Neural cell (in vitro differentiated cells): ENCODE data around the gene MEAK7. TPM values are rescaled to one million over a fixed set of nuclear protein-coding genes. Genes with fewer than 3 reads are reported as not detected.

ENCODE experiments used
- H2AFZ ChIP-seq: fragments of 200-600, 300-800 bp; sonication (generic), shearing (Covaris generic); 2 replicates; pipeline ENCODE4 v1.6.0; 2014; ENCODE audit warnings: low read depth, mild to moderate bottlenecking, antibody characterized with exemption, low read length, moderate library complexity
- H3F3A ChIP-seq: fragments of 200-600 bp; shearing (Covaris generic); 2 replicates; pipeline ENCODE4 v1.6.1; 2016; ENCODE audit warnings: mild to moderate bottlenecking, moderate library complexity, mixed read lengths, antibody characterized with exemption, low read length; ENCODE audit not compliant: insufficient read depth, poor library complexity, severe bottlenecking
- H3K27ac ChIP-seq: fragments of 200-600, 300-800 bp; sonication (generic), shearing (Covaris generic); 2 replicates; pipeline ENCODE4 v1.5.1; 2014; ENCODE audit warnings: mild to moderate bottlenecking, low read length, moderate library complexity
- H3K27me3 ChIP-seq: fragments of 300-800, 200-600 bp; sonication (generic), shearing (Covaris generic); 2 replicates; pipeline ENCODE4 v1.6.0; 2014; ENCODE audit warnings: mild to moderate bottlenecking, low read depth, low read length, moderate library complexity; ENCODE audit not compliant: insufficient read depth
- H3K36me3 ChIP-seq: fragments of 300-800, 200-600 bp; sonication (generic), shearing (Covaris generic); 2 replicates; pipeline ENCODE4 v1.5.1; 2014; ENCODE audit warnings: mild to moderate bottlenecking, antibody characterized with exemption, low read length, moderate library complexity; ENCODE audit not compliant: insufficient read depth
- H3K4me2 ChIP-seq: fragments of 300-800, 200-600 bp; sonication (generic), shearing (Covaris generic); 2 replicates; pipeline ENCODE4 v1.6.0; 2014; ENCODE audit warnings: mild to moderate bottlenecking, low read length
- H3K4me3 ChIP-seq: fragments of 300-800, 200-600 bp; sonication (generic), shearing (Covaris generic); 2 replicates; pipeline ENCODE4 v1.5.1; 2014; ENCODE audit warnings: mild to moderate bottlenecking, low read length, moderate library complexity
- H3K79me2 ChIP-seq: fragments of 200-600 bp; shearing (Covaris generic); replicated peaks from 2 replicates; pipeline ENCODE4 v1.6.0; 2014; ENCODE audit warnings: mild to moderate bottlenecking, low read length, moderate library complexity; ENCODE audit not compliant: insufficient read depth
- H3K9ac ChIP-seq: fragments of 300-800, 200-600 bp; sonication (generic), shearing (Covaris generic); 2 replicates; pipeline ENCODE4 v1.6.1; 2016; ENCODE audit warnings: mild to moderate bottlenecking, low read length, mixed read lengths
- H3K9me2 ChIP-seq: fragments of 200-600 bp; shearing (Covaris generic); 2 replicates; pipeline ENCODE4 v1.6.1; 2016; ENCODE audit warnings: mild to moderate bottlenecking, low read length, mixed read lengths; ENCODE audit not compliant: insufficient read depth
- H3K9me3 ChIP-seq: fragments of 200-600, 300-800 bp; sonication (generic), shearing (Covaris generic); 2 replicates; pipeline ENCODE4 v1.6.1; 2016; ENCODE audit warnings: mild to moderate bottlenecking, mixed run types, low read length, moderate library complexity, mixed read lengths
- H4K20me1 ChIP-seq: fragments of 200-600 bp; shearing (Covaris generic); 2 replicates; pipeline ENCODE4 v1.6.1; 2016; ENCODE audit warnings: mild to moderate bottlenecking, mixed run types; ENCODE audit not compliant: insufficient read depth
- EP300 ChIP-seq: fragments of 450-650 bp; conservative IDR thresholded peaks from 2 replicates; pipeline ENCODE4 v1.6.1; 2014; ENCODE audit warnings: antibody characterized with exemption, mild to moderate bottlenecking, moderate library complexity; ENCODE audit not compliant: poor library complexity, severe bottlenecking
- EZH2 ChIP-seq: fragments of 200-600, 300-800 bp; shearing (Covaris generic), sonication (generic); IDR thresholded peaks from 2 replicates; pipeline ENCODE4 v1.6.1; 2014; ENCODE audit warnings: antibody characterized with exemption, low read length, borderline replicate concordance, mild to moderate bottlenecking; ENCODE audit not compliant: insufficient read depth, poor library complexity, severe bottlenecking
- MXI1 ChIP-seq: fragments of 450-650 bp; conservative IDR thresholded peaks from 2 replicates; pipeline ENCODE4 v1.6.1; 2014; ENCODE audit warnings: antibody characterized with exemption, mild to moderate bottlenecking; ENCODE audit not compliant: poor library complexity, severe bottlenecking
- POLR2AphosphoS5 ChIP-seq: IDR thresholded peaks from 2 replicates; pipeline ENCODE4 v1.6.1; 2012
- RAD21 ChIP-seq: fragments of 450-650 bp; conservative IDR thresholded peaks from 2 replicates; pipeline ENCODE4 v1.6.1; 2014; ENCODE audit warnings: antibody characterized with exemption, mild to moderate bottlenecking, moderate library complexity
- SMC3 ChIP-seq: fragments of 450-650 bp; conservative IDR thresholded peaks from 2 replicates; pipeline ENCODE4 v1.6.1; 2014; ENCODE audit warnings: antibody characterized with exemption, mild to moderate bottlenecking, moderate library complexity; ENCODE audit not compliant: poor library complexity
- TAF1 ChIP-seq: IDR thresholded peaks from 2 replicates; pipeline ENCODE4 v1.6.1; 2012; ENCODE audit warnings: low read depth
- polyA plus RNA-seq: library from polyadenylated mRNA; depleted of rRNA; stranded (reverse); fragments of >200 nt; gene quantifications from 2 replicates; pipeline ENCODE4 v1.2.3, GENCODE V29; 2014
- TF ChIP-seq, protein P1 (sequence below): fragments of 450-650 bp; IDR thresholded peaks from 2 replicates; pipeline ENCODE4 v1.5.1; 2014; ENCODE audit warnings: antibody characterized with exemption, mild to moderate bottlenecking, moderate library complexity; ENCODE audit not compliant: poor library complexity, severe bottlenecking
- TF ChIP-seq, protein P2 (sequence below): IDR thresholded peaks from 2 replicates; pipeline ENCODE4 v1.6.1; 2012; ENCODE audit warnings: borderline replicate concordance

The MEAK7 gene
- polyA plus RNA-seq, 1 donor from 2014 or later: 12.4 TPM

DNA sequence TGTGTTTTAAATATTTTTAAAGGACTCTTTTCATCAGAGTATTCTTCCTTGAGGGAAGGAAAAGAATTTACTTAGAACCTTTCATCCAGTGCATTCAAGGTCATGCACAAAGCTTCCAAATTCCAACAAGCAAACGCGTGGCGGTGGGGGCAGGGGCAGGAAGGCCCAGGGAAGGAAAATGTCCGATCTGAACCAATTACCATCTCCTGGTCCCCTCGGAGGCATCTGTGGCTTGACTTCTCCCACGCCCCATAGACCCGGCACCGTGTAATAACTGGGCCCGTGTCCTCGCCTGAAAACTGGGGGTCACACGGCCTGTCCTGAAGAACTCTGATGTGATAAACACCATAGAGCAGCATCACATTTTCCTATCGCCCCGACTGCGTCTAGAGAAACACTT is 18.3 kb downstream of the MEAK7 start:
- TF ChIP-seq TAF1: no peak
- Histone ChIP-seq H3K4me3 (no peak overlapping the region), H3K27me3 (no peaks in the 10 kb centered on the region), H2AFZ (no peak overlapping the region), H3F3A (no peaks in the 10 kb centered on the region), H3K27ac (no peak overlapping the region), H3K4me2 (no peak overlapping the region), H3K9ac (no peak overlapping the region), H4K20me1 (no peaks in the 10 kb centered on the region), H3K9me2 (no peaks in the 10 kb centered on the region), H3K36me3 (no peaks in the 10 kb centered on the region), H3K79me2 (no peaks in the 10 kb centered on the region), H3K9me3 (no peaks in the 10 kb centered on the region)

- H3K27me3 ChIP-seq: no peaks in the 10 kb centered on the region
- H3K79me2 ChIP-seq: no peaks in the 10 kb centered on the region
- H3K36me3 ChIP-seq: no peaks in the 10 kb centered on the region
- TF ChIP-seq, protein P1, sequence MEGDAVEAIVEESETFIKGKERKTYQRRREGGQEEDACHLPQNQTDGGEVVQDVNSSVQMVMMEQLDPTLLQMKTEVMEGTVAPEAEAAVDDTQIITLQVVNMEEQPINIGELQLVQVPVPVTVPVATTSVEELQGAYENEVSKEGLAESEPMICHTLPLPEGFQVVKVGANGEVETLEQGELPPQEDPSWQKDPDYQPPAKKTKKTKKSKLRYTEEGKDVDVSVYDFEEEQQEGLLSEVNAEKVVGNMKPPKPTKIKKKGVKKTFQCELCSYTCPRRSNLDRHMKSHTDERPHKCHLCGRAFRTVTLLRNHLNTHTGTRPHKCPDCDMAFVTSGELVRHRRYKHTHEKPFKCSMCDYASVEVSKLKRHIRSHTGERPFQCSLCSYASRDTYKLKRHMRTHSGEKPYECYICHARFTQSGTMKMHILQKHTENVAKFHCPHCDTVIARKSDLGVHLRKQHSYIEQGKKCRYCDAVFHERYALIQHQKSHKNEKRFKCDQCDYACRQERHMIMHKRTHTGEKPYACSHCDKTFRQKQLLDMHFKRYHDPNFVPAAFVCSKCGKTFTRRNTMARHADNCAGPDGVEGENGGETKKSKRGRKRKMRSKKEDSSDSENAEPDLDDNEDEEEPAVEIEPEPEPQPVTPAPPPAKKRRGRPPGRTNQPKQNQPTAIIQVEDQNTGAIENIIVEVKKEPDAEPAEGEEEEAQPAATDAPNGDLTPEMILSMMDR: no peak
- TF ChIP-seq EZH2: no peak
- TF ChIP-seq TAF1: no peak
- no peak for TF ChIP-seq SMC3
- no peak for TF ChIP-seq RAD21
- TF ChIP-seq, protein P2, sequence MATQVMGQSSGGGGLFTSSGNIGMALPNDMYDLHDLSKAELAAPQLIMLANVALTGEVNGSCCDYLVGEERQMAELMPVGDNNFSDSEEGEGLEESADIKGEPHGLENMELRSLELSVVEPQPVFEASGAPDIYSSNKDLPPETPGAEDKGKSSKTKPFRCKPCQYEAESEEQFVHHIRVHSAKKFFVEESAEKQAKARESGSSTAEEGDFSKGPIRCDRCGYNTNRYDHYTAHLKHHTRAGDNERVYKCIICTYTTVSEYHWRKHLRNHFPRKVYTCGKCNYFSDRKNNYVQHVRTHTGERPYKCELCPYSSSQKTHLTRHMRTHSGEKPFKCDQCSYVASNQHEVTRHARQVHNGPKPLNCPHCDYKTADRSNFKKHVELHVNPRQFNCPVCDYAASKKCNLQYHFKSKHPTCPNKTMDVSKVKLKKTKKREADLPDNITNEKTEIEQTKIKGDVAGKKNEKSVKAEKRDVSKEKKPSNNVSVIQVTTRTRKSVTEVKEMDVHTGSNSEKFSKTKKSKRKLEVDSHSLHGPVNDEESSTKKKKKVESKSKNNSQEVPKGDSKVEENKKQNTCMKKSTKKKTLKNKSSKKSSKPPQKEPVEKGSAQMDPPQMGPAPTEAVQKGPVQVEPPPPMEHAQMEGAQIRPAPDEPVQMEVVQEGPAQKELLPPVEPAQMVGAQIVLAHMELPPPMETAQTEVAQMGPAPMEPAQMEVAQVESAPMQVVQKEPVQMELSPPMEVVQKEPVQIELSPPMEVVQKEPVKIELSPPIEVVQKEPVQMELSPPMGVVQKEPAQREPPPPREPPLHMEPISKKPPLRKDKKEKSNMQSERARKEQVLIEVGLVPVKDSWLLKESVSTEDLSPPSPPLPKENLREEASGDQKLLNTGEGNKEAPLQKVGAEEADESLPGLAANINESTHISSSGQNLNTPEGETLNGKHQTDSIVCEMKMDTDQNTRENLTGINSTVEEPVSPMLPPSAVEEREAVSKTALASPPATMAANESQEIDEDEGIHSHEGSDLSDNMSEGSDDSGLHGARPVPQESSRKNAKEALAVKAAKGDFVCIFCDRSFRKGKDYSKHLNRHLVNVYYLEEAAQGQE: no peak
- TF ChIP-seq MXI1: no peak
- no peak for TF ChIP-seq EP300
- TF ChIP-seq POLR2AphosphoS5: no peak
- H3K27ac ChIP-seq: no peak overlapping the region
- H3K4me2 ChIP-seq: no peak overlapping the region
- no peaks in the 10 kb centered on the region for H3K9me3 ChIP-seq
- H2AFZ ChIP-seq: no peak overlapping the region
- no peaks in the 10 kb centered on the region for H4K20me1 ChIP-seq
- H3K4me3 ChIP-seq: no peak overlapping the region
- H3K9me2 ChIP-seq: no peaks in the 10 kb centered on the region
- no peak overlapping the region for H3K9ac ChIP-seq
- no peaks in the 10 kb centered on the region for H3F3A ChIP-seq
Measured at GRCh38 chr16:84485255-84486010, 19.0 kb downstream of the MEAK7 start.
